GM21447 (cell line): ENCODE measurements around the gene ZSWIM5.
"Not testable (repeated sequence)": the region's sequence is repeated elsewhere in the genome, so short reads cannot be mapped to it uniquely, and the experiment has no call there.

ENCODE experiments used
- ATAC-seq: cut with Tn5 transposase; IDR thresholded peaks from one replicate; pipeline ENCODE4 v1.9.1; 2021; ENCODE audit not compliant: unreplicated experiment

ZSWIM5 gene

GRCh38 chr1:45205910-45206721 is at the start of gene ZSWIM5:
TSS of gene ZSWIM5 (minus strand) at chr1:45206605. CDS start at chr1:45206350, 255 bp downstream.
- ATAC-seq = no peak

GRCh38 chr1:45254490-45254889 is 48.1 kb upstream of the ZSWIM5 start:
- no peak for ATAC-seq

GRCh38 chr1:45250544-45250943 is 44.1 kb upstream of the ZSWIM5 start:
- no peak for ATAC-seq

- ATAC-seq = not testable (repeated sequence)
These were observed 41.6 kb upstream of the ZSWIM5 start for GRCh38 chr1:45248004-45248403.

- no peak for ATAC-seq
These were observed 40.4 kb upstream of the ZSWIM5 start for GRCh38 chr1:45246760-45247159.

- not testable (repeated sequence) for ATAC-seq
These were observed 40.0 kb upstream of the ZSWIM5 start for GRCh38 chr1:45246359-45246758.

GRCh38 chr1:45244660-45245059 is 38.3 kb upstream of the ZSWIM5 start:
- ATAC-seq = no peak

GRCh38 chr1:45243476-45244343 is 37.3 kb upstream of the ZSWIM5 start:
- ATAC-seq = no peak

- no peak for ATAC-seq
These were observed 32.4 kb upstream of the ZSWIM5 start for GRCh38 chr1:45238846-45239245.

- no peak for ATAC-seq
These were observed 29.7 kb upstream of the ZSWIM5 start for GRCh38 chr1:45236136-45236535.

GRCh38 chr1:45230537-45230936 is 24.1 kb upstream of the ZSWIM5 start:
- no peak for ATAC-seq

GRCh38 chr1:45225598-45225997 is 19.2 kb upstream of the ZSWIM5 start:
- ATAC-seq = no peak

- ATAC-seq = not testable (repeated sequence)
These were observed 17.3 kb upstream of the ZSWIM5 start for GRCh38 chr1:45223710-45224109.

- ATAC-seq = no peak
These were observed 15.3 kb upstream of the ZSWIM5 start for GRCh38 chr1:45221716-45222115.

- no peak for ATAC-seq
These were observed 10.5 kb upstream of the ZSWIM5 start for GRCh38 chr1:45216861-45217260.

GRCh38 chr1:45216200-45216541 is 9.8 kb upstream of the ZSWIM5 start:
- ATAC-seq = no peak

- ATAC-seq = no peak
These were observed 9.2 kb upstream of the ZSWIM5 start for GRCh38 chr1:45215485-45216199.

GRCh38 chr1:45213892-45214291 is 7.5 kb upstream of the ZSWIM5 start:
- ATAC-seq = no peak

- no peak for ATAC-seq
These were observed 4.7 kb upstream of the ZSWIM5 start for GRCh38 chr1:45211076-45211475.

- no peak for ATAC-seq
These were observed 611 bp upstream of the ZSWIM5 start for GRCh38 chr1:45206808-45207623.
